Activated naive CD4-positive, alpha-beta T cell (primary cell): Measurements from ENCODE around the gene PCMT1.
A peak's percentile ranks its signal among the peaks of the same experiment; 100 is the strongest.
"Not testable (repeated sequence)": the region's sequence is repeated elsewhere in the genome, so short reads cannot be mapped to it uniquely, and the experiment has no call there.

ENCODE experiments used
- DNase-seq, 4 experiments: peaks; one replicate each; lab custom pipeline; 2025; lab: John Stamatoyannopoulos, UW

The PCMT1 gene

GRCh38 chr6:149750136-149750609 is 632 bp downstream of the PCMT1 start:
- DNase-seq = peak in 1 of 4 experiments; percentile 28

- DNase-seq = no peak
Observed at GRCh38 chr6:149751239-149751638, 1.7 kb downstream of the PCMT1 start.

- not testable (repeated sequence) for DNase-seq
Observed at GRCh38 chr6:149751920-149752319, 2.4 kb downstream of the PCMT1 start.

GRCh38 chr6:149752600-149753373 is 3.2 kb downstream of the PCMT1 start:
- DNase-seq = no peak

- DNase-seq = not testable (repeated sequence)
Observed at GRCh38 chr6:149753374-149753637, 3.8 kb downstream of the PCMT1 start.

GRCh38 chr6:149754548-149754947 is 5.0 kb downstream of the PCMT1 start:
- DNase-seq = no peak

- no peak for DNase-seq
Observed at GRCh38 chr6:149755300-149756260, 6.0 kb downstream of the PCMT1 start.

GRCh38 chr6:149756261-149756636 is 6.7 kb downstream of the PCMT1 start:
- no peak for DNase-seq

- no peak for DNase-seq
Observed at GRCh38 chr6:149761438-149761837, 11.9 kb downstream of the PCMT1 start.

GRCh38 chr6:149763866-149764265 is 14.3 kb downstream of the PCMT1 start:
- DNase-seq = no peak

GRCh38 chr6:149766156-149766769 is 16.7 kb downstream of the PCMT1 start:
- no peak for DNase-seq

GRCh38 chr6:149769676-149770075 is 20.1 kb downstream of the PCMT1 start:
- DNase-seq = no peak

- no peak for DNase-seq
Observed at GRCh38 chr6:149771185-149771584, 21.6 kb downstream of the PCMT1 start.

GRCh38 chr6:149771925-149772324 is 22.4 kb downstream of the PCMT1 start:
- DNase-seq = no peak

GRCh38 chr6:149777624-149778023 is 28.1 kb downstream of the PCMT1 start:
- no peak for DNase-seq

- no peak for DNase-seq
Observed at GRCh38 chr6:149779644-149779963, 30.1 kb downstream of the PCMT1 start.

GRCh38 chr6:149781715-149782114 is 32.2 kb downstream of the PCMT1 start:
- no peak for DNase-seq

- no peak for DNase-seq
Observed at GRCh38 chr6:149782337-149782736, 32.8 kb downstream of the PCMT1 start.

- no peak for DNase-seq
Observed at GRCh38 chr6:149783551-149783950, 34.0 kb downstream of the PCMT1 start.

GRCh38 chr6:149806127-149806526 is 56.6 kb downstream of the PCMT1 start:
- DNase-seq = no peak

- no peak for DNase-seq
Observed at GRCh38 chr6:149809798-149810197, 60.3 kb downstream of the PCMT1 start.

- no peak for DNase-seq
Observed at GRCh38 chr6:149813351-149813750, 63.8 kb downstream of the PCMT1 start.

GRCh38 chr6:149815788-149816187 is 66.2 kb downstream of the PCMT1 start:
- DNase-seq = no peak
